NCI-H2171 treated with DMSO at 0.1 percent for 48 hours (cell line): Measurements from ENCODE around the gene KRTAP5-5.
"Not testable (repeated sequence)": the region's sequence is repeated elsewhere in the genome, so short reads cannot be mapped to it uniquely, and the experiment has no call there.

ENCODE experiments used
- DNase-seq: peaks from one replicate; lab custom pipeline; 2025; lab: John Stamatoyannopoulos, UW

Gene KRTAP5-5

GRCh38 chr11:1607156-1607845 is 22.3 kb upstream of the KRTAP5-5 start:
- not testable (repeated sequence) for DNase-seq

DNA sequence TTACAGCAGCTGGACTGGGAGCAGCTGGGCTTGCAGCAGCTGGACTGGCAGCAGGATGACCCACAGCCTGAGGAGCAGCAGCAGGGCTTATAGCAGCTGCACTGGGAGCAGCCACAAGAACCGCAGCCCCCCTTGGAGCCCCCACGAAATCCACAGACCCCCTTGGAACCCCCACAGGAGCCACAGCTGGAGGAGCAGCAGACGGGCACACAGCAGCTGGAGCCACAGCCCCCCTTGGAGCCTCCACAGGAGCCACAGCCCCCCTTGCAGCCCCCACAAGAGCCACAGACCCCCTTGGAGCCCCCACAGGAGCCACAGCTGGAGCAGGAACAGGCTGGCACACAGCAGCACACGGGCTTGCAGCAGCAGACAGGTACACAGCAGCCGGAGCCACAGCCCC is 21.7 kb upstream of the KRTAP5-5 start:
- DNase-seq: not testable (repeated sequence)

GRCh38 chr11:1608363-1608762 is 21.2 kb upstream of the KRTAP5-5 start, which contains the start of gene KRTAP5-3:
Gene KRTAP5-3, minus strand, starts transcription at chr11:1608463. Its CDS starts 78 bp downstream, at chr11:1608385.
- DNase-seq: no peak

- no peak for DNase-seq
Measured at GRCh38 chr11:1618231-1618630, 11.3 kb upstream of the KRTAP5-5 start.

DNA sequence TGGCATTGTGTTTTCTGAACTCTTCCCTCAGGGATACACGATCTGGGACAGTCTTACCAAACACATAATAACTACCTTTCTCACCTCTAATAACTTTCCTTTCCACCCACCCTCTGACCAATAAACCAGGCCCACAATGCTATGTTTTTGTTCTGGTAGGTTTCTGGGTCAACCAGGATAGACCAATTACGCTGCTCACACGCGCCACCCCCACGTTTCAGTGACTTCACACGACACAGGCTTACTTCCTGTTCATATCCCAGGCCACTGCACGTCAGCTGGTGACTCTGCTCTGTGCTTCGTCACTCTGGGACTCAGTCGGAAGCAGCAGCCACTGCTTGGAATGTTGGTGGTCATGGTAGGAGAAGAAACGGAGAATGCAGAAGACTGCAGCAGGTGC is 10.1 kb upstream of the KRTAP5-5 start:
- DNase-seq: no peak

DNA sequence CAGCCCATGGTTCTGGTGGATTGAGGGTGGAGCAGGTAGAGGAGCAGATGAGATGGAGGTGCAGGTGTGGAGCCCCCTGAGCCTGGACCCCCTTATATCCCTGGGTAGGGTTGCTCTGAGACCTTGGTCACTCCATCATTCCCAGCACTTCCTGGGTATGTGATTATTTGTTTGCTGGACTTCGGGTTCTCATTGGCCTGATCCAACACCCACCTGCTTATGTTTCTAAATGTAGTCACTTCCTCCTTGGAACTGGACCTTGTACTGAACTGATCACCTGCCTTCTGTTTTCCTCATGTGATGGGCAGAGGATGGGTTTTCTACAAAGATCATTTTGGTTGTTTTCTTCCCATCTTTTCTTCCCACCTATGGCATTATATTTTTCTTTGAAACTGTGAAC is 7.5 kb upstream of the KRTAP5-5 start, which contains the start of gene KRTAP5-4:
Gene KRTAP5-4 (minus strand): TSS at position 53 of the 400 bp plus-strand sequence. CDS start 45 bp downstream, at position 8.
- no peak for DNase-seq

DNA sequence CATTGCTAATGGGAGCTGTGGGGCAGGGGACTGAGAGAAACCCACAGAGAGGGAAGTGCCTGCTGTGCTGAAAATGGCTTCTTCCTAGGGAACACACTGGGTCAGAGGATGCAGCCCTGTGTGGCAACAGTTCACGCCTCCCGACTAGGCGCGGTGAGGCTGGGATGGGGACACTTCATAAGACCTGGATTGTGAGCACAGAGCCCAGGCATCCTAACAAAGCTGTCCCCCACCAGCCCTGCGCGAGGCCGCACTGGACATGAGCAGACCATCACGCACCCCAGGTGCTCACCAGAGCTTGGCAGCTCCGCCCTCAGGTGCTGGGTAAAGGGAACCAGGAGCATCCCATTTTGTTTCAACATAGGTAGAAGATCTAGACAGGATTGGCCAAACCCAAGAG is 5.9 kb upstream of the KRTAP5-5 start:
- DNase-seq: no peak

DNA sequence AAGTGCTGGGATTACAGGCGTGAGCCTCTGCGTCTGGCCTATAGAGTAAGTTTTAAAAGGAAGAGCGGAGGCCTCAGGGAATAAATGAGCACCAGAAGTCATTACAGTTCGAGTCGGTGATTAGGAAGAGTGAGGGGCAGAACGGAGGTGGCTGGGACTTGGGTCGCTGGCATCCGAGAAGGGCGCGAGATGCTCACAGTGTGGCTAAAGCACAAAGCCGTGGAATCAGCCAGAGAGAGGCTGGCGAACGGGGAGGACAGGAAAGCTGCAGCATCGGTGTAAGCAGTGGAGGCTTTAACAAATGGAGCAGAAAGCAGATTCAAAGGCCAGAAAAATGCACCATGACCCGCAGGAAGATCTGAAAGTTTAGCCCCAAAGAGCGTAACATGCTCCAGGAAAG is 5.0 kb upstream of the KRTAP5-5 start:
- DNase-seq: no peak

- no peak for DNase-seq
Measured at GRCh38 chr11:1625541-1625940, 4.0 kb upstream of the KRTAP5-5 start.

DNA sequence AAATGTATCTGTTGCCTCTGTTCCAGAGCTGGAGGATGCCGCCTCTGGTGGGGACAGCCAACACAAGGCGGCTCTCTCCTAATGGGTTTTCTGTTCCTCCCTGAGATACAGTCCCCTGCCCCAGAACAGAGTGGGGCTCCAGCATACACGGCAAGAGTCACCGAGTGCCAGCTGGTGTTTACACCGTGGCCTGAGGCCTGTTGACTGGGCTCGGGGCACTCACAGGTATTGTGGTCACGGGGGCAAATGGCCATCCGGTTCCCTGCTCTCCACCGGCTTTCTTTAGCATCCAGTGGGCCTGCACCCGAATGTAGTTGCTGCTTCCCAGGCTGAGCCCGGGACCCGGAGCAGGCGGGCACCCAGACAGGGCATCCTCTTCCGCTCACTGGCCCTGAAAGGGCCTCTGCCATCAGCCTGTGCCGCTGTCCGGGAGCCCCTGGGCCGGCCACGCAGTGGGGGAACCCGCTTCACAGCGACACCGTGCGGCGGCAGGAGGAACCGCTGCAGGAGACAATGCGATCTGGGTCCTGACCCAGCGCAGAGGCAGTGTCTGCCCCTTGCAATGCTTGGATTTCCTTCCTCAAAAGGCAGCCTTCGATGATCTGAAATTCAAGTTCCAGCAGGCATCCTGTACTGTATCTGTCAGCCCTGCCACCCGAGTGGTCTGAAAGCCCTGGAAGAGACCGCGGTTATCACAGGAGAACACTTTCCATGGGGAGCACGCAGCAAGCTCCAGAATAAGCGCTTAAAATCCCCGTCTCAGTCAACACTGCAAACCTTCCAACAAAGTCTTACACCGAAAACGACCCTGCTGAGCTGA is 859 bp upstream of the KRTAP5-5 start:
- no peak for DNase-seq

DNA sequence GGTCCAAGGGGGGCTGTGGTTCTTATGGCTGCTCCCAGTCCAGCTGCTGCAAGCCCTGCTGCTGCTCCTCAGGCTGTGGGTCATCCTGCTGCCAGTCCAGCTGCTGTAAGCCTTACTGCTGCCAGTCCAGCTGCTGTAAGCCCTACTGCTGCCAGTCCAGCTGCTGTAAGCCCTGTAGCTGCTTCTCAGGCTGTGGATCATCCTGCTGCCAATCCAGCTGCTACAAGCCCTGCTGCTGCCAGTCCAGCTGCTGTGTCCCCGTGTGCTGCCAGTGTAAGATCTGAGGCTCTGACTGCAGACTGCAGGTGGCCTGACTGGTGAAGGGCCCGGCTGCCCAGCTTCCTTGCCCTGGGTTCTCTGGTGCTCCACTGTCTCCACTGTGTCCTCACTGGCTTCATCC is 696 bp downstream of the KRTAP5-5 start:
- no peak for DNase-seq

DNA sequence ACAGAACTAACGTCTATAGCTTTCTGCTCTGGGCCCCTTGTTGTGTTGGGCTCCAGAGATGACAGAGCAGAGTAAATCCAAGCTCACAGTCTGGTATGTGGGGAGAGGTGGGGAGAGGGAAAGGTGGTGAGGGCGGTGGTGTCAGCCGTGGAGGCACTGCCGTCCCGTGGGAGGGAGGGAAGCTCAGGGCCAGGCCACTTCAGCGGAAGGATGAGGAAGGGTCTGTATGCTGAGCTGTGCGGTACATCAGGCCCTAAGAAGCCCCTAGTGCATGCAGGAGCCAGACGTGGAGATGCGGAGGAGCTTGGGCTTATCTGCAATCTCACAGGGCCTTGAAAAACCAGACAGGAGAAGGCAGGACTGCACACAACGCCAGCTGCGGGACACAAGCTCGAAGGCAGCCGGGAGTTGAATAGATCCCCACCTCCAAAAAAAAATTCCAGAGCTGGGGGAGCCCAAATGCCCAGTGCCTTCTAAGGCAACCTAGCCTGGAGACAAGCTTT is 1.5 kb downstream of the KRTAP5-5 start:
- DNase-seq: no peak

DNA sequence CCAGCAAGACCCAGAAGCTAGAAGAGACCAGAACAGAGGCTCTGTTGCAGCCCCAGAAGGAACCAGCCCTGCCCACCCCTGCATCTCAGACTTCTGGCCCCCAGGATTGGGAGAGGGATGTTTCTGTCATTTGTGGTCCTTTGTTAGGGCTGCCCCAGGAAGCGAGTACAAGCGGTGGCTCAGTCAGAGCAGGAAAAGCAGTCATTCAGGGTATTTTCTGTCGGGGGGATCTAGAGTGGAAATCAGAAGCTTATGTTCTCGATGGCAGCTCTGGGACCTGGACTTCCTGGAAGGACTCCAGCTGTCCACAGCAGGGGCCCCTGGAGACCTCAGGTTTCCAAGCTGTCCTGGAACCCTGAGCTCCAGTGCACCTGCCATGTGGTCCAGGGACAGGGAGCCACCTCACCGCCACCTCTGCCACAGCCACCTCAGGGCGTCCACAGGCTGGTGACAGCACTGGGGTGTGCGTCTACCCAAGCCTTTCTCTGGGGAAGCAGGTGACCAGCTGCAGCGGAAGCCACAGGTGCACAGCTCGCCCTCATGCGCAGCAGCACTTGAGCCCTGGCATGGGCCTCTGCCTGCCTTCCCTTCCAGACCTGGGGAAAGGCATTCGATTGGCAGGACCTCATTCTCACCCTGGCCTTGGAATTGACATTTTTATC is 2.6 kb downstream of the KRTAP5-5 start:
- DNase-seq: no peak

DNA sequence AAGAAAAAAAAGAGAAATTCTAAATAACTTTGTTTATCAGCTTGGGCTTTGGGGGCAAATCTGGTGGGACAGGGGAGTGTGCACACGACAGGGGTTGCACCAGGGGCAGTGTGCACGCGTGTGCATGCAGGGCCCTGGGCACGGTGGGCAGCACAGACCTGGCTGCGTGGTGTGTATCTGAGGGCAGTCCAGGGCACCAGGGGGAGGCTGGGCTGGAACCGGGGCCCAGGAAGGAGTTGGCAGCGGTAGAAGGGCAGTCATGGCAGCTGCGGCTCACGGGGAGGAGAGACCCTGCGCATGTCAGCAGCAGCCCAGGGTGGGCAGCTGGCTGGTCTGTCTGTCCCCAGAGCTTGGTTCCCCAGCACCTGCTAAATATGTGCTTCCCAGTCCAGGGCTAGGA is 4.3 kb downstream of the KRTAP5-5 start:
- DNase-seq: no peak

GRCh38 chr11:1636291-1636950 is 6.8 kb downstream of the KRTAP5-5 start:
- DNase-seq: no peak

GRCh38 chr11:1637628-1638027 is 8.1 kb downstream of the KRTAP5-5 start:
- no peak for DNase-seq

GRCh38 chr11:1638344-1638743 is 8.8 kb downstream of the KRTAP5-5 start:
- DNase-seq: no peak

GRCh38 chr11:1639102-1639620 is 9.6 kb downstream of the KRTAP5-5 start:
- peak; percentile 93 for DNase-seq

GRCh38 chr11:1639666-1640065 is 10.1 kb downstream of the KRTAP5-5 start:
- DNase-seq: no peak

GRCh38 chr11:1640076-1640946 is 10.7 kb downstream of the KRTAP5-5 start:
- peak; percentile 10 for DNase-seq

- DNase-seq: no peak
Measured at GRCh38 chr11:1641096-1641495, 11.5 kb downstream of the KRTAP5-5 start.
